PC-9 (cell line): ENCODE data around the gene HIVEP2. TPM values are rescaled to one million over a fixed set of nuclear protein-coding genes. Genes with fewer than 3 reads are reported as not detected.

ENCODE experiments used
- BruUV-seq: library from RNA; stranded (reverse); fragments of 400-500 nt; replicated peaks from 2 replicates; lab custom pipeline; 2021; lab: Mats Ljungman, UMichigan
- CTCF ChIA-PET: fragments of 300-600 bp; sonication (Branson Sonifier 250); formaldehyde crosslinking; loops from one replicate; lab custom pipeline; 2022; ENCODE audit warnings: antibody characterized with exemption; lab: Charles Lee
- POLR2A ChIA-PET: fragments of 300-600 bp; sonication (Branson Sonifier 250); formaldehyde crosslinking; loops from one replicate; lab custom pipeline; 2022; ENCODE audit warnings: antibody characterized with exemption; ENCODE audit not compliant: unreplicated experiment; lab: Charles Lee
- DNase-seq, 2 experiments: peaks; one replicate each; pipeline versions ENCODE4 v3.0.0 to v3.0.0-alpha.2; 2015 to 2022; ENCODE audit warnings: mixed read lengths in 1 of 2
- H2AFZ ChIP-seq: fragments of 200-600 bp; sonication (generic); 2 replicates; pipeline ENCODE4 v1.8.1; 2017; ENCODE audit warnings: antibody characterized with exemption
- H3F3A ChIP-seq: fragments of 200-600 bp; sonication (generic); 2 replicates; pipeline ENCODE4 v1.8.1; 2017; ENCODE audit warnings: antibody characterized with exemption, mild to moderate bottlenecking, low read depth; ENCODE audit not compliant: insufficient read depth
- H3K27ac ChIP-seq: fragments of 200-600 bp; sonication (generic); 2 replicates; pipeline ENCODE4 v1.6.1; 2016; ENCODE audit warnings: mixed run types
- H3K27me3 ChIP-seq: fragments of 200-600 bp; sonication (generic); 2 replicates; pipeline ENCODE4 v1.6.1; 2016; ENCODE audit warnings: low read depth, mixed run types; ENCODE audit not compliant: insufficient read depth
- H3K36me3 ChIP-seq: fragments of 200-600 bp; sonication (generic); 2 replicates; pipeline ENCODE4 v1.6.1; 2016; ENCODE audit warnings: low read depth, mixed run types
- H3K4me1 ChIP-seq: fragments of 200-600 bp; sonication (generic); replicated peaks from 2 replicates; pipeline ENCODE4 v1.6.1; 2016; ENCODE audit warnings: mixed run types; ENCODE audit not compliant: insufficient read depth
- H3K4me2 ChIP-seq: fragments of 200-600 bp; sonication (generic); 2 replicates; pipeline ENCODE4 v1.6.1; 2017; ENCODE audit warnings: mixed run types
- H3K4me3 ChIP-seq: fragments of 200-600 bp; sonication (generic); 2 replicates; pipeline ENCODE4 v1.6.1; 2016; ENCODE audit warnings: mixed run types
- H3K79me2 ChIP-seq: fragments of 200-600 bp; sonication (generic); 2 replicates; pipeline ENCODE4 v1.6.1; 2017; ENCODE audit warnings: low read depth, mixed run types
- H3K9me2 ChIP-seq: fragments of 200-600 bp; sonication (generic); 2 replicates; pipeline ENCODE4 v1.8.1; 2017; ENCODE audit warnings: mild to moderate bottlenecking; ENCODE audit not compliant: insufficient read depth
- H3K9me3 ChIP-seq: fragments of 200-600 bp; sonication (generic); 2 replicates; pipeline ENCODE4 v1.8.1; 2016; ENCODE audit warnings: low read depth; ENCODE audit not compliant: insufficient read depth
- H4K20me1 ChIP-seq: fragments of 200-600 bp; sonication (generic); 2 replicates; pipeline ENCODE4 v1.8.1; 2017; ENCODE audit not compliant: insufficient read depth
- CTCF ChIP-seq: fragments of 200-600 bp; sonication (generic); conservative IDR thresholded peaks from 2 replicates; pipeline ENCODE4 v1.6.1; 2017; ENCODE audit warnings: mixed run types, antibody characterized with exemption, mild to moderate bottlenecking, moderate library complexity
- EZH2 ChIP-seq: fragments of 200-600 bp; sonication (generic); IDR thresholded peaks from 2 replicates; pipeline ENCODE4 v1.8.0; 2017; ENCODE audit warnings: antibody characterized with exemption, low read depth
- intact Hi-C: fragments of 100-400 bp; cut with micrococcal nuclease; formaldehyde crosslinking; loops from one replicate; pipeline ENCODE4 v1.10.0; 2022; ENCODE audit not compliant: unreplicated experiment
- total RNA-seq: library from RNA; stranded (reverse); gene quantifications from 2 replicates; pipeline ENCODE4 v1.2.3, GENCODE V29; 2021

Gene HIVEP2
- total RNA-seq, 1 experiment from 2014 or later: 10.3 TPM

GRCh38 chr6:142853244-142854180 lies 91.5 kb downstream of the HIVEP2 start:
- CTCF ChIA-PET: interaction anchor here (0.6 kb wide), 1 partner anchor 100 kb away, joined by 3 read pairs; no protein-coding TSS in a partner anchor
- Histone ChIP-seq H3K4me3 (peak overlapping the region; percentile 33; the same call in 1 of the 2 replicates), H3K4me2 (peak overlapping the region; percentile 73), H2AFZ (no peak overlapping the region), H3K79me2 (peaks cover 50% of the 10 kb centered on the region), H4K20me1 (no peaks in the 10 kb centered on the region), H3F3A (peaks cover 30% of the 10 kb centered on the region), H3K9me3 (no peaks in the 10 kb centered on the region), H3K36me3 (no peaks in the 10 kb centered on the region), H3K4me1 (peaks cover 56% of the 10 kb centered on the region), H3K27ac (peak overlapping the region; percentile 96), H3K27me3 (no peaks in the 10 kb centered on the region), H3K9me2 (no peaks in the 10 kb centered on the region)
- no TSS peak for BruUV-seq
- no peak for TF ChIP-seq CTCF
- TF ChIP-seq EZH2: no peak
- POLR2A ChIA-PET: interaction anchor here (0.6 to 1.4 kb wide), 5 partner anchors 11 to 657 kb away, joined by 3 to 73 read pairs (median 4); no protein-coding TSS in a partner anchor
- intact Hi-C loops: loop anchor here (1.0 kb wide), 2 partner anchors 8 to 32 kb away; no protein-coding TSS in a partner anchor
- peak; percentile 39 to 99 for DNase-seq

GRCh38 chr6:142851601-142852000 lies 93.4 kb downstream of the HIVEP2 start:
- H2AFZ ChIP-seq: no peak overlapping the region
- H3K36me3 ChIP-seq: no peaks in the 10 kb centered on the region
- no TSS peak for BruUV-seq
- H3K9me3 ChIP-seq: no peaks in the 10 kb centered on the region
- no peaks in the 10 kb centered on the region for H3K9me2 ChIP-seq
- no peaks in the 10 kb centered on the region for H3K27me3 ChIP-seq
- peaks cover 75% of the 10 kb centered on the region for H3K4me1 ChIP-seq
- no peak overlapping the region for H3K4me3 ChIP-seq
- H3K27ac ChIP-seq: peak overlapping the region; percentile 96; the same call in 1 of the 2 replicates
- peaks cover 62% of the 10 kb centered on the region for H3K79me2 ChIP-seq
- intact Hi-C loops: no loop called here
- H3F3A ChIP-seq: peaks cover 40% of the 10 kb centered on the region
- no peaks in the 10 kb centered on the region for H4K20me1 ChIP-seq
- POLR2A ChIA-PET: no interaction called here
- TF ChIP-seq CTCF (no peak), EZH2 (no peak)
- no peak overlapping the region; the same call in 1 of the 2 replicates for H3K4me2 ChIP-seq
- CTCF ChIA-PET: no interaction called here
- no peak for DNase-seq

GRCh38 chr6:142850679-142851423 lies 94.1 kb downstream of the HIVEP2 start:
- TF ChIP-seq EZH2: no peak
- no peak for TF ChIP-seq CTCF
- no peak for DNase-seq
- H3K27me3 ChIP-seq: no peaks in the 10 kb centered on the region
- peaks cover 82% of the 10 kb centered on the region for H3K4me1 ChIP-seq
- H3F3A ChIP-seq: peaks cover 48% of the 10 kb centered on the region
- peak overlapping the region; percentile 4; the same call in 1 of the 2 replicates for H3K4me2 ChIP-seq
- BruUV-seq: no TSS peak
- ChIA-PET POLR2A (no interaction called here), CTCF (no interaction called here)
- H4K20me1 ChIP-seq: no peaks in the 10 kb centered on the region
- H3K9me3 ChIP-seq: no peaks in the 10 kb centered on the region
- no peaks in the 10 kb centered on the region for H3K9me2 ChIP-seq
- intact Hi-C loops: no loop called here
- H2AFZ ChIP-seq: no peak overlapping the region
- no peak overlapping the region for H3K4me3 ChIP-seq
- no peaks in the 10 kb centered on the region for H3K36me3 ChIP-seq
- H3K79me2 ChIP-seq: peaks cover 62% of the 10 kb centered on the region
- peak overlapping the region; percentile 96; the same call in 1 of the 2 replicates for H3K27ac ChIP-seq
